Tibial nerve (tissue), 4 donors: ENCODE results near the gene PDCD1. TPM values are rescaled to one million over a fixed set of nuclear protein-coding genes. Genes with fewer than 3 reads are reported as not detected.
"Not testable (repeated sequence)": the region's sequence is repeated elsewhere in the genome, so short reads cannot be mapped to it uniquely, and the experiment has no call there.

Experiments used
- DNase-seq, 2 donors: peaks; one replicate each; pipeline ENCODE4 v3.0.0-alpha.2; 2019; ENCODE audit warnings: low spot score in 2 of 2
- H3K27ac ChIP-seq, 4 donors: fragments of 200-600 bp; sonication (generic) in 3 of 4; one replicate each; pipeline ENCODE4 v1.5.1; 2017 to 2019; ENCODE audit warnings: mild to moderate bottlenecking in 1 of 4
- H3K27me3 ChIP-seq, 2 donors: fragments of 200-600 bp; sonication (generic) in 1 of 2; one replicate each; pipeline versions ENCODE4 v1.5.1 to v1.6.0; 2017 to 2019
- H3K36me3 ChIP-seq, 3 donors: fragments of 200-600 bp; sonication (generic); one replicate each; pipeline ENCODE4 v1.5.1; 2018 to 2019
- H3K4me1 ChIP-seq, 4 donors: fragments of 200-600 bp; sonication (generic) in 3 of 4; one replicate each; pipeline ENCODE4 v1.5.1; 2017 to 2019
- H3K4me3 ChIP-seq, 4 donors: fragments of 200-600 bp; sonication (generic) in 3 of 4; one replicate each; pipeline ENCODE4 v1.5.1; 2017 to 2019; ENCODE audit warnings: mild to moderate bottlenecking in 1 of 4, moderate library complexity in 1 of 4
- H3K9me3 ChIP-seq, 4 donors: fragments of 200-600 bp; sonication (generic) in 3 of 4; one replicate each; pipeline ENCODE4 v1.5.1; 2017 to 2019
- CTCF ChIP-seq, 5 experiments: fragments of 200-600 bp in 3 of 5; fragments of 450-650 bp in 2 of 5; sonication (generic) in 3 of 5; IDR thresholded peaks; one replicate each; pipeline ENCODE4 v1.5.1; 2016 to 2019; ENCODE audit warnings: antibody characterized with exemption in 5 of 5, mild to moderate bottlenecking in 3 of 5, moderate library complexity in 2 of 5
- EP300 ChIP-seq, 2 donors: sonication (generic); formaldehyde crosslinking; IDR thresholded peaks; one replicate each; pipeline ENCODE4 v1.6.1; 2017; ENCODE audit warnings: antibody characterized with exemption in 2 of 2, mild to moderate bottlenecking in 1 of 2
- POLR2A ChIP-seq, 2 donors: fragments of 450-650 bp; IDR thresholded peaks; one replicate each; pipeline ENCODE4 v1.6.1; 2017; ENCODE audit warnings: antibody characterized with exemption in 2 of 2, mild to moderate bottlenecking in 2 of 2, moderate library complexity in 2 of 2
- WGBS, 2 donors: methylation state at CpG; one replicate each; pipeline ENCODE4 v1.1.5; 2018; 5-methylcytosine and 5-hydroxymethylcytosine counted together
- total RNA-seq, 4 donors: library from RNA; depleted of rRNA; stranded (reverse); fragments of >200 nt; gene quantifications; one replicate each; pipeline ENCODE4 v1.1.0, GENCODE V29; 2016

The PDCD1 gene
- total RNA-seq, 4 donors from 2014 or later, result 0.22 to 0.60 (median 0.42) TPM; not detected in 1

GRCh38 chr2:241818229-241818942 lies 40.3 kb downstream of the PDCD1 start:
- H3K27ac ChIP-seq, result no peak overlapping the region
- no peaks in the 10 kb centered on the region for H3K4me1 ChIP-seq
- WGBS, 2 donors, result 72 to 77% methylated on average over 18 to 24 of the region's 25 CpGs
- no peaks in the 10 kb centered on the region for H3K9me3 ChIP-seq
- TF ChIP-seq EP300 (IDR thresholded peaks at IDR 0.05), result no peak
- no peak for TF ChIP-seq CTCF (IDR thresholded peaks at IDR 0.05)
- no peak for TF ChIP-seq POLR2A (IDR thresholded peaks at IDR 0.05)
- H3K36me3 ChIP-seq, result no peaks in the 10 kb centered on the region
- peak in 1 of 2 donors; percentile 6 for DNase-seq
- H3K27me3 ChIP-seq, result peaks cover 0 to 38% of the 10 kb centered on the region in 2 donors
- H3K4me3 ChIP-seq, result no peak overlapping the region

GRCh38 chr2:241817821-241818215 lies 40.9 kb downstream of the PDCD1 start:
- not testable (repeated sequence) for H3K9me3 ChIP-seq, H3K27ac ChIP-seq, DNase-seq, H3K36me3 ChIP-seq, H3K4me1 ChIP-seq, H3K4me3 ChIP-seq
- 81 to 83% methylated on average over 10 of the region's 10 CpGs for WGBS, 2 donors
- peaks cover 0 to 38% of the 10 kb centered on the region in 2 donors for H3K27me3 ChIP-seq

GRCh38 chr2:241817126-241817820 lies 41.4 kb downstream of the PDCD1 start:
- TF ChIP-seq POLR2A (IDR thresholded peaks at IDR 0.05) (no peak), CTCF (IDR thresholded peaks at IDR 0.05) (no peak), EP300 (IDR thresholded peaks at IDR 0.05) (no peak)
- peak overlapping the region in 1 of 4 donors; percentile 2 for H3K27ac ChIP-seq
- H3K9me3 ChIP-seq, result no peaks in the 10 kb centered on the region
- H3K4me3 ChIP-seq, result no peak overlapping the region
- peaks cover 0 to 38% of the 10 kb centered on the region in 2 donors for H3K27me3 ChIP-seq
- DNase-seq, result peak in 1 of 2 donors; percentile 2
- no peaks in the 10 kb centered on the region for H3K36me3 ChIP-seq
- 51 to 55% methylated on average over 15 to 16 of the region's 16 CpGs for WGBS, 2 donors
- H3K4me1 ChIP-seq, result no peaks in the 10 kb centered on the region

GRCh38 chr2:241816431-241817121 lies 42.1 kb downstream of the PDCD1 start:
- H3K4me1 ChIP-seq, result no peaks in the 10 kb centered on the region
- 54 to 71% methylated on average over 19 to 28 of the region's 33 CpGs for WGBS, 2 donors
- peak in 1 of 2 donors; percentile 10 for DNase-seq

More at GRCh38 chr2:241816431-241817121, 42.1 kb downstream of the PDCD1 start:
- Histone ChIP-seq H3K9me3 (no peaks in the 10 kb centered on the region), H3K27me3 (peaks cover 0 to 38% of the 10 kb centered on the region in 2 donors), H3K27ac (no peak overlapping the region), H3K4me3 (no peak overlapping the region), H3K36me3 (no peaks in the 10 kb centered on the region)
- TF ChIP-seq CTCF (IDR thresholded peaks at IDR 0.05) (no peak), POLR2A (IDR thresholded peaks at IDR 0.05) (no peak), EP300 (IDR thresholded peaks at IDR 0.05) (no peak)
